ENCODE data around the gene FAM151A.

DNA sequence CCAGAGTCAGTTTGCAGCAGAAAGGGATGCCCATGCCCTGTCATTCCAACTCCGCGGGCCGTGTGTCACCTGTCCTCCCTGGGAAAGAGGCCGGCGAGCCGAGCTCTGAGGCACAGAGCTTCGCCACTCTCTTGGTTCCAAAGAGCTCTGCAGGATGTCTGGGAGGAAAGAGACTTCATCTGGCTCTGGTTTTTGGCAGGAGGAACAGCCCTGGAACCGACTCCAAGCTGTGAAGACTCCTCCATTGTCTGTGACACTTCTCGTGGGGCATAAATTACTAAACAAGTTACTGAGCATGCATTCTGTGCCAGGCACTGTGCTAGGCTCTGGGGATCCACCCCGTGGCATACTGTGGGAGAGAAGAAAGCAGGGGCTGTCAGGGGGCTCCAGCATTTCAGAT is 3.9 kb upstream of the FAM151A start:
- TF ChIP-seq CTCF (IDR thresholded peaks at IDR 0.05) = no peak
- TF ChIP-seq POLR2A (IDR thresholded peaks at IDR 0.05) = no peak

All from adrenal gland (tissue), 5 donors.